Keratinocyte (primary cell): ENCODE measurements around the gene SLIT3. TPM values are rescaled to one million over a fixed set of nuclear protein-coding genes. Genes with fewer than 3 reads are reported as not detected.

Experiments
- DNase-seq: peaks from one replicate; pipeline ENCODE4 v3.0.0-alpha.2; 2011; ENCODE audit warnings: low read depth, missing footprints, low spot score
- FAIRE-seq: peaks from 2 replicates; lab custom pipeline; 2011; peaks lifted over from hg19 to GRCh38; lab: Jason Lieb, UNC
- H2AFZ ChIP-seq: 2 replicates; pipeline ENCODE4 v1.6.0; 2012; ENCODE audit warnings: low read length, control low read depth, inconsistent platforms; ENCODE audit not compliant: control insufficient read depth
- H3K27ac ChIP-seq: 2 replicates; pipeline ENCODE4 v1.5.1; 2011; ENCODE audit warnings: low read length; ENCODE audit not compliant: control insufficient read depth, insufficient read depth
- H3K27me3 ChIP-seq: 3 replicates; pipeline ENCODE4 v1.6.0; 2011; ENCODE audit warnings: low read length; ENCODE audit not compliant: control insufficient read depth, insufficient read depth; ENCODE audit errors: extremely low read depth
- H3K36me3 ChIP-seq, 2 experiments: 2 replicates in 1 of 2; 3 replicates in 1 of 2; pipeline ENCODE4 v1.5.1; 2011; ENCODE audit warnings: low read length in 2 of 2, mild to moderate bottlenecking in 1 of 2; ENCODE audit not compliant: control insufficient read depth in 2 of 2, insufficient read depth in 2 of 2; ENCODE audit errors: extremely low read depth in 1 of 2
- H3K4me1 ChIP-seq: 3 replicates; pipeline ENCODE4 v1.5.1; 2011; ENCODE audit warnings: low read length; ENCODE audit not compliant: control insufficient read depth, insufficient read depth; ENCODE audit errors: extremely low read depth
- H3K4me2 ChIP-seq: 3 replicates; pipeline ENCODE4 v1.6.0; 2011; ENCODE audit warnings: low read depth, low read length; ENCODE audit not compliant: control insufficient read depth, insufficient read depth; ENCODE audit errors: extremely low read depth
- H3K4me3 ChIP-seq, 3 experiments: fragments of 200-600 bp in 1 of 3; sonication (generic) in 1 of 3; 2 replicates in 2 of 3; 3 replicates in 1 of 3; pipeline ENCODE4 v1.5.1; 2011 to 2016; ENCODE audit warnings: low read length in 3 of 3, mild to moderate bottlenecking in 3 of 3, control low read depth in 2 of 3, inconsistent platforms in 1 of 3, low read depth in 1 of 3, mixed read lengths in 1 of 3, mixed run types in 1 of 3, moderate library complexity in 1 of 3; ENCODE audit not compliant: control insufficient read depth in 2 of 3, insufficient read depth in 2 of 3; ENCODE audit errors: extremely low read depth in 1 of 3
- H3K79me2 ChIP-seq: 2 replicates; pipeline ENCODE4 v1.6.0; 2012; ENCODE audit warnings: low read length; ENCODE audit not compliant: control insufficient read depth, insufficient read depth
- H3K9ac ChIP-seq: 3 replicates; pipeline ENCODE4 v1.6.0; 2011; ENCODE audit warnings: low read length; ENCODE audit not compliant: control insufficient read depth, insufficient read depth; ENCODE audit errors: extremely low read depth
- H3K9me1 ChIP-seq: 3 replicates; pipeline ENCODE4 v1.6.0; 2011; ENCODE audit warnings: low read length; ENCODE audit not compliant: control insufficient read depth, insufficient read depth; ENCODE audit errors: extremely low read depth
- H3K9me3 ChIP-seq: 2 replicates; pipeline ENCODE4 v1.5.1; 2012; ENCODE audit warnings: low read depth, low read length; ENCODE audit not compliant: control insufficient read depth
- H4K20me1 ChIP-seq: 3 replicates; pipeline ENCODE4 v1.6.0; 2011; ENCODE audit warnings: low read length; ENCODE audit not compliant: control insufficient read depth, insufficient read depth; ENCODE audit errors: extremely low read depth
- CTCF ChIP-seq, 3 experiments: IDR thresholded peaks in 1 of 3; conservative IDR thresholded peaks in 1 of 3; optimal IDR thresholded peaks in 1 of 3; 2 replicates in 2 of 3; 3 replicates in 1 of 3; pipeline versions ENCODE3 to v1.5.1; 2011; ENCODE audit warnings: low read length in 3 of 3, mild to moderate bottlenecking in 3 of 3, moderate library complexity in 2 of 3, control low read depth in 1 of 3, inconsistent platforms in 1 of 3; ENCODE audit not compliant: insufficient read depth in 2 of 3; ENCODE audit errors: extremely low read depth in 1 of 3
- EZH2 ChIP-seq: IDR thresholded peaks from one replicate; pipeline ENCODE4 v1.6.1; 2012; ENCODE audit warnings: inconsistent platforms, mild to moderate bottlenecking, low read length, moderate library complexity
- dilution Hi-C: fragments of 300-500 bp; cut with MboI; formaldehyde crosslinking; loops from one replicate; pipeline ENCODE4 v1.7.0; 2020; ENCODE audit warnings: low sequenced_read_pairs; ENCODE audit not compliant: extremely low pct_ligation_motif_present
- polyA plus RNA-seq, 5 experiments: library from polyadenylated mRNA; depleted of rRNA in 3 of 5; stranded (reverse) in 3 of 5; stranded (forward) in 1 of 5; unstranded in 1 of 5; fragments of >200 nt; gene quantifications; 1 replicate in 1 of 5; 2 replicates in 3 of 5; 3 replicates in 1 of 5; pipeline versions ENCODE4 v1.2.1 to v1.2.3, GENCODE V29; 2011 to 2012; ENCODE audit warnings: missing spikeins in 2 of 5, low read depth in 1 of 5, low replicate concordance in 1 of 5

The SLIT3 gene
- polyA plus RNA-seq, 1 donor (not counting 4 experiments of a cell fraction or from before 2014, with no cell fraction given), result 2.4 TPM

- H3K79me2 ChIP-seq, result no peaks in the 10 kb centered on the region
- DNase-seq, result no peak
- no peak overlapping the region for H2AFZ ChIP-seq
- no peak overlapping the region for H3K4me2 ChIP-seq
- H3K27me3 ChIP-seq, result no peaks in the 10 kb centered on the region
- FAIRE-seq, result no peak
- dilution Hi-C loops, result no loop called here
- no peaks in the 10 kb centered on the region for H3K9me3 ChIP-seq
- no peaks in the 10 kb centered on the region for H3K9me1 ChIP-seq
- no peak for TF ChIP-seq EZH2
- no peak for TF ChIP-seq CTCF (optimal IDR thresholded peaks at IDR 0.05 in 1 of 3, IDR thresholded peaks at IDR 0.05 in 1 of 3, conservative IDR thresholded peaks at IDR 0.05 in 1 of 3; ENCODE audit: extremely low read depth in 1 of 3, insufficient read depth in 2 of 3, low read length in 3 of 3)
- H3K36me3 ChIP-seq, result no peaks in the 10 kb centered on the region
- no peak overlapping the region for H3K9ac ChIP-seq
- H3K4me3 ChIP-seq, result no peak overlapping the region
- no peaks in the 10 kb centered on the region for H4K20me1 ChIP-seq
- no peaks in the 10 kb centered on the region for H3K4me1 ChIP-seq
- H3K27ac ChIP-seq, result no peak overlapping the region
These were observed 58.6 kb downstream of the SLIT3 start for GRCh38 chr5:169242175-169242848.

- Histone ChIP-seq H4K20me1 (no peaks in the 10 kb centered on the region), H3K9me3 (no peaks in the 10 kb centered on the region), H3K9me1 (no peaks in the 10 kb centered on the region), H2AFZ (no peak overlapping the region), H3K27ac (no peak overlapping the region), H3K9ac (no peak overlapping the region), H3K4me2 (no peak overlapping the region), H3K4me1 (no peaks in the 10 kb centered on the region), H3K4me3 (no peak overlapping the region), H3K27me3 (no peaks in the 10 kb centered on the region), H3K79me2 (no peaks in the 10 kb centered on the region), H3K36me3 (no peaks in the 10 kb centered on the region)
- no peak for DNase-seq
- dilution Hi-C loops, result no loop called here
- no peak for TF ChIP-seq EZH2
- TF ChIP-seq CTCF (optimal IDR thresholded peaks at IDR 0.05 in 1 of 3, IDR thresholded peaks at IDR 0.05 in 1 of 3, conservative IDR thresholded peaks at IDR 0.05 in 1 of 3; ENCODE audit: extremely low read depth in 1 of 3, insufficient read depth in 2 of 3, low read length in 3 of 3), result no peak
- no peak for FAIRE-seq
These were observed 71.5 kb downstream of the SLIT3 start for GRCh38 chr5:169229342-169229892.
